OCI-LY7 (cell line): ENCODE data around the gene LCOR. TPM values are rescaled to one million over a fixed set of nuclear protein-coding genes. Genes with fewer than 3 reads are reported as not detected.

ENCODE experiments used
- BruUV-seq: library from RNA; stranded (reverse); fragments of 400-500 nt; replicated peaks from 2 replicates; lab custom pipeline; 2021; lab: Mats Ljungman, UMichigan
- CTCF ChIA-PET: fragments of 300-600 bp; sonication (Branson Sonifier 250); formaldehyde crosslinking; loops from one replicate; lab custom pipeline; 2022; ENCODE audit warnings: antibody characterized with exemption; ENCODE audit not compliant: unreplicated experiment; lab: Charles Lee
- POLR2A ChIA-PET: fragments of 300-600 bp; sonication (Branson Sonifier 250); formaldehyde crosslinking; loops from one replicate; lab custom pipeline; 2022; ENCODE audit warnings: antibody characterized with exemption; lab: Charles Lee
- DNase-seq: peaks from one replicate; pipeline ENCODE4 v3.0.0-alpha.2; 2015; ENCODE audit warnings: low spot score
- H2AFZ ChIP-seq: fragments of 200-600 bp; sonication (generic), shearing (Covaris generic); 2 replicates; pipeline ENCODE4 v1.6.1; 2014; ENCODE audit warnings: mild to moderate bottlenecking, antibody characterized with exemption, low read length, moderate library complexity
- H3K27ac ChIP-seq: fragments of 200-600 bp; sonication (generic); 2 replicates; pipeline ENCODE4 v1.5.1; 2014; ENCODE audit warnings: mixed run types, low read depth, mild to moderate bottlenecking, moderate library complexity, low read length, inconsistent platforms; ENCODE audit not compliant: poor library complexity, severe bottlenecking
- H3K36me3 ChIP-seq: fragments of 200-600 bp; sonication (generic); 2 replicates; pipeline ENCODE4 v1.6.1; 2014; ENCODE audit warnings: mild to moderate bottlenecking, antibody characterized with exemption, low read length, moderate library complexity, mixed read lengths; ENCODE audit not compliant: insufficient read depth
- H3K4me1 ChIP-seq: fragments of 200-600 bp; sonication (generic); 2 replicates; pipeline ENCODE4 v1.5.1; 2014; ENCODE audit warnings: mild to moderate bottlenecking, low read length; ENCODE audit not compliant: insufficient read depth, poor library complexity, severe bottlenecking
- H3K4me2 ChIP-seq: fragments of 200-600 bp; sonication (generic); 2 replicates; pipeline ENCODE4 v1.6.1; 2014; ENCODE audit warnings: mild to moderate bottlenecking, low read length
- H3K4me3 ChIP-seq: fragments of 200-600 bp; sonication (generic); 2 replicates; pipeline ENCODE4 v1.5.1; 2014; ENCODE audit warnings: mild to moderate bottlenecking, low read depth, low read length; ENCODE audit not compliant: poor library complexity, severe bottlenecking
- H3K79me2 ChIP-seq: fragments of 200-600 bp; sonication (generic); 2 replicates; pipeline ENCODE4 v1.6.1; 2016; ENCODE audit warnings: low read depth, mild to moderate bottlenecking, low read length, moderate library complexity, mixed read lengths; ENCODE audit not compliant: insufficient read depth
- H3K9me2 ChIP-seq: fragments of 200-600 bp; sonication (generic); 2 replicates; pipeline ENCODE4 v1.6.1; 2016; ENCODE audit warnings: mild to moderate bottlenecking, low read length, mixed read lengths; ENCODE audit not compliant: insufficient read depth
- H3K9me3 ChIP-seq: fragments of 200-600 bp; sonication (generic); 2 replicates; pipeline ENCODE4 v1.6.1; 2014; ENCODE audit warnings: mild to moderate bottlenecking, mixed run types, low read length, mixed read lengths
- H4K20me1 ChIP-seq: fragments of 200-600 bp; sonication (generic); 2 replicates; pipeline ENCODE4 v1.6.1; 2014; ENCODE audit warnings: mild to moderate bottlenecking, antibody characterized with exemption, low read length, moderate library complexity, mixed read lengths; ENCODE audit not compliant: insufficient read depth
- CTCF ChIP-seq: fragments of 200-600 bp; sonication (generic); conservative IDR thresholded peaks from 2 replicates; pipeline ENCODE4 v1.5.1; 2014; ENCODE audit warnings: mild to moderate bottlenecking, antibody characterized with exemption, low read length, moderate library complexity, mixed read lengths
- EZH2phosphoT487 ChIP-seq: fragments of 200-600 bp; sonication (generic); IDR thresholded peaks from 2 replicates; pipeline ENCODE4 v1.6.1; 2018; ENCODE audit warnings: low read depth, borderline replicate concordance, mild to moderate bottlenecking, mixed run types, antibody characterized with exemption, low read length, moderate library complexity, mixed read lengths
- intact Hi-C: fragments of 100-400 bp; cut with micrococcal nuclease; formaldehyde crosslinking; loops from one replicate; pipeline ENCODE4 v1.10.0; 2022; ENCODE audit not compliant: unreplicated experiment
- total RNA-seq, 2 experiments: library from RNA; depleted of rRNA in 1 of 2; stranded (reverse); fragments of >200 nt in 1 of 2; shearing (Covaris generic) in 1 of 2; gene quantifications; 2 replicates each; pipeline ENCODE4 v1.2.3, GENCODE V29; 2014 to 2022

LCOR gene
- total RNA-seq, 2 experiments from 2014 or later, result 17.1 to 58.4 TPM

- peak; percentile 77 for DNase-seq
- no peak overlapping the region for H3K4me2 ChIP-seq
- H4K20me1 ChIP-seq, result no peaks in the 10 kb centered on the region
- no peak overlapping the region for H3K4me3 ChIP-seq
- intact Hi-C loops, result loop anchor here (1.0 to 10.0 kb wide), 3 partner anchors 115 to 631 kb away; no protein-coding TSS in a partner anchor
- TF ChIP-seq EZH2phosphoT487, result no peak
- TF ChIP-seq CTCF, result peak; percentile 94
- peaks cover 43% of the 10 kb centered on the region for H3K4me1 ChIP-seq
- BruUV-seq, result no TSS peak
- H3K27ac ChIP-seq, result no peak overlapping the region
- H2AFZ ChIP-seq, result peak overlapping the region; percentile 22; the same call in 1 of the 2 replicates
- H3K36me3 ChIP-seq, result no peaks in the 10 kb centered on the region
- no peaks in the 10 kb centered on the region for H3K9me2 ChIP-seq
- no peaks in the 10 kb centered on the region for H3K9me3 ChIP-seq
- no peaks in the 10 kb centered on the region for H3K79me2 ChIP-seq
- ChIA-PET POLR2A (interaction anchor here (0.6 to 2.3 kb wide), 4 partner anchors 9 to 51 kb away, joined by 3 to 8 read pairs (median 5); no protein-coding TSS in a partner anchor), CTCF (interaction anchor here (0.6 to 2.7 kb wide), 5 partner anchors 9 to 114 kb away, joined by 3 to 7 read pairs (median 4); no protein-coding TSS in a partner anchor)
These were observed 193.6 kb downstream of the LCOR start for GRCh38 chr10:97025613-97026242.

GRCh38 chr10:97028126-97028831, 196.2 kb downstream of the LCOR start:
- Histone ChIP-seq H3K4me3 (no peak overlapping the region), H3K4me1 (peaks cover 17% of the 10 kb centered on the region), H3K4me2 (no peak overlapping the region), H3K79me2 (no peaks in the 10 kb centered on the region), H3K9me3 (no peaks in the 10 kb centered on the region), H4K20me1 (no peaks in the 10 kb centered on the region), H3K9me2 (no peaks in the 10 kb centered on the region), H3K27ac (no peak overlapping the region), H2AFZ (no peak overlapping the region), H3K36me3 (no peaks in the 10 kb centered on the region)
- no peak for TF ChIP-seq CTCF
- ChIA-PET CTCF (no interaction called here), POLR2A (interaction anchor here (1.2 kb wide), 1 partner anchor 12 kb away, joined by 4 read pairs; no protein-coding TSS in a partner anchor)
- intact Hi-C loops, result loop anchor here (10.0 kb wide), 1 partner anchor 633 kb away; no protein-coding TSS in a partner anchor
- DNase-seq, result no peak
- BruUV-seq, result no TSS peak

DNA sequence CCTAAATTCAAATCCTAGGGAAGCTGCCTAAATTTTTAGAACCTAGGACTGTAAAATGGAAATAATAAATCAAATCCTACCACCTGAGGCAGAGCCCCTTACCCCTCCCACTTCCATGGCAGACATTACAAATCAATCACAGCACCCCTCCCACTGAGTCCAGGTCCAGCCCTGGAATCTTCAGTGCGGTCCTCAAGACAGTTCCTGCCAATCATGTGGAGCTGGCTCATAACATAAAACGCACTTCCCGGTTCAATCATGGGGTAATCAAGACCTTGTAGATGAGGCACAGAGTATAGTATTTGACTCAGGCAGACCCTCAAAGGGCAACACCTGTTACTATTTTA, 196.7 kb downstream of the LCOR start:
- CTCF ChIA-PET, result no interaction called here
- Histone ChIP-seq H4K20me1 (no peaks in the 10 kb centered on the region), H3K4me1 (peaks cover 12% of the 10 kb centered on the region), H3K4me3 (no peak overlapping the region), H3K27ac (no peak overlapping the region), H3K79me2 (no peaks in the 10 kb centered on the region), H3K9me3 (no peaks in the 10 kb centered on the region), H2AFZ (no peak overlapping the region), H3K4me2 (no peak overlapping the region), H3K36me3 (no peaks in the 10 kb centered on the region), H3K9me2 (no peaks in the 10 kb centered on the region)
- no TSS peak for BruUV-seq
- no peak for DNase-seq
- POLR2A ChIA-PET, result no interaction called here
- TF ChIP-seq EZH2phosphoT487 (no peak), CTCF (no peak)
- intact Hi-C loops, result loop anchor here (10.0 kb wide), 1 partner anchor 634 kb away; no protein-coding TSS in a partner anchor
